GM18498 (cell line): Measurements from ENCODE around the gene RPUSD1.
"Not testable (repeated sequence)": the region's sequence is repeated elsewhere in the genome, so short reads cannot be mapped to it uniquely, and the experiment has no call there.

ENCODE experiments used
- ATAC-seq: cut with Tn5 transposase; IDR thresholded peaks from one replicate; pipeline ENCODE4 v1.9.1; 2021; ENCODE audit warnings: mild to moderate bottlenecking, moderate library complexity; ENCODE audit not compliant: unreplicated experiment

The RPUSD1 gene, protein sequence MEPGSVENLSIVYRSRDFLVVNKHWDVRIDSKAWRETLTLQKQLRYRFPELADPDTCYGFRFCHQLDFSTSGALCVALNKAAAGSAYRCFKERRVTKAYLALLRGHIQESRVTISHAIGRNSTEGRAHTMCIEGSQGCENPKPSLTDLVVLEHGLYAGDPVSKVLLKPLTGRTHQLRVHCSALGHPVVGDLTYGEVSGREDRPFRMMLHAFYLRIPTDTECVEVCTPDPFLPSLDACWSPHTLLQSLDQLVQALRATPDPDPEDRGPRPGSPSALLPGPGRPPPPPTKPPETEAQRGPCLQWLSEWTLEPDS

DNA sequence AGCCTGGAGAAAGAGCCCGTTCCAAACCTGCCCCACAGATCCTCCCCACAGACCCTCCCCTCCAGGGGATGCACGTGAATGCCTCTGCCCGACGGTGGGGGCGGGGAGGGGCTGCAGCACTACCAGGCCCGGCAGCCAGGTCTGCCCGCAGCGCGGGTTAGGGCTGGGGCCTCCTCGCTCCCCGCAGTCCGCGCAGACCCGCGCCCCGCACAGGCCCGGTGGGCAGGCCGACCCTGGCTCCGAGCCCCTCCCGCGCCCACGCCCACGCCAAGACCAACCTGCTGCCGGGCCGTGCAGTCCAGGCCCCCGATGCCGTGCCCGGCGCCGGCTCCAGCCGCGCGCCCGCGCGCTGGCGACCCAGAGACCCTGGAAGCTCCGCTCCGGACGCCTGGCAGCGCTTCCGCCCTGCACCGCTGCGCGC, at the start of gene RPUSD1:
Gene RPUSD1, minus strand, starts transcription at position 404 of the 421 bp plus-strand sequence. CDS start 644 bp downstream, outside the sequence.
- no peak for ATAC-seq

DNA sequence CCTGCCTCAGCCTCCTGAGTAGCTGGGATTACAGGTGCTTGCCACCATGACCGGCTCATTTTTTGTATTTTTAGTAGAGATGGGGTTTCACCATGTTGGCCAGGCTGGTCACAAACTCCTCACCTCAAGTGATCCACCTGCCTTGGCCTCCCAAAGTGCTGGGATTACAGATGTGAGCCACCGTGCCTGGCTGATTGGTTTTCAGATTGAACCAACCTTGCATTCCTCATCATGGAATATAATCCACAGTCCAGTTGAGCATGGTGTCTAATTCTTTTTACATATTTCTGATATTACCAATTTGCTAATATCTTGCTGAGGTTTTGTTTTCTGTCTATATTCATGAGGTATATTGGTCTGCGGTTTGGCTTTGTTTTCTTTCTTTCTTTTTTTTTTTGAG, 48.6 kb upstream of the RPUSD1 start:
- not testable (repeated sequence) for ATAC-seq

DNA sequence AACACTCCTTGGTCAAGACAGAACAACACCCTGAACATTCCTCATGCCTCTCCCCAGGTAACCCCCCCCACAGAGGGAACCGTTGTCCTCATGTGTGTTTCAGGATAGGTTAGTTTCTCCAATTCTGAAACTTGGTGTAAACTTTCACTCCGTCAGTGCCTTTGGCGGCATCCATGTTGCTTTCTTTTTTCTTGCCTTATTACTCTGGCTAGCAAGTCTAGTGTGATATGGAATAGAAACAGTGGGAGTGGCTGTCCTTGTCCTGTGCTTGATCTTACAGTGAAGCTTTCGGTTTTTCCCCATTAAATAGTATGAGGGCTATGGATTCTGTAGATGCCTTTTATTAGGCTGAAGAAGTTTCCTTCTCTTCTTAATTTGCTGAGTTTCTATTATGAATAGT, 48.0 kb upstream of the RPUSD1 start:
- ATAC-seq: no peak

DNA sequence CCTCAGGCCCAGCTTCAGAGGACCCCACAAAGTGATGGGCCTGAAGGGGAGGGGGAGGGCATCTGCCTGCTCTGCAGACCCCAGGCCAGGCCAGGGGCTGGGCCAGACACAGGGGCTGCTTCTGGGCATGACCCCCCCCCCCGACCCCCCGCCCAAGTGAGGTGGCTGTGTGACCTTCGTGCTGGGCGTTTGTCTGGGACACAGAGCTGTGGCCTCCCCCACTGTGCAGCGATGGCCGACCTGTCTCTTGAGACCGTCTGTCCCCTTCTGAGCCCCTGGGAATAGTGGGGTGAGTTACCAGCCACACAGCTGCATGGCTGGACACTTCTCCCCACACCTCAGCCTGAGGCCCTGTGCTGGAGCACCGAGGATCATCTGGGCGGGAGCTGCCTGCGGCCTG, 47.2 kb upstream of the RPUSD1 start:
- ATAC-seq: no peak

DNA sequence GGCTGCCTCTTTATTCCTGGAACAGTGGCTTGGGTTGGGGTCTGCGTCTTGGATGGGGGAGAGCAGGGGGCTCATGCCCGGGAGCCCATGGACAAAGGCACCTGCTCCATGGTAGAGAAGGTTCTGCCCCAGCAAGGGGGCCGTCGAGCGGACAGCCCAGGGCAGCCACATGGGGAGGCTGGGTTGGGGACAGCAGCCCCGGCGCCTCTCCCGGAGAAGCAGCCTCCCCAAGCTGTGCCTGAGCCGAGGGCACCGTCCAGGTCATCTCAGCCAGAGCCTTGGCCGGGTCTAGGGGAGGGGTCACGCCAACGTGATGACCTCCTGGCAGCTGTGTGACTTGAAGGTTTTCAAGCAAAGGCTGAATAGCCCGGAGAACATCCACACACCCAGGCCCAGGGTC, 45.2 kb upstream of the RPUSD1 start:
- ATAC-seq: no peak

DNA sequence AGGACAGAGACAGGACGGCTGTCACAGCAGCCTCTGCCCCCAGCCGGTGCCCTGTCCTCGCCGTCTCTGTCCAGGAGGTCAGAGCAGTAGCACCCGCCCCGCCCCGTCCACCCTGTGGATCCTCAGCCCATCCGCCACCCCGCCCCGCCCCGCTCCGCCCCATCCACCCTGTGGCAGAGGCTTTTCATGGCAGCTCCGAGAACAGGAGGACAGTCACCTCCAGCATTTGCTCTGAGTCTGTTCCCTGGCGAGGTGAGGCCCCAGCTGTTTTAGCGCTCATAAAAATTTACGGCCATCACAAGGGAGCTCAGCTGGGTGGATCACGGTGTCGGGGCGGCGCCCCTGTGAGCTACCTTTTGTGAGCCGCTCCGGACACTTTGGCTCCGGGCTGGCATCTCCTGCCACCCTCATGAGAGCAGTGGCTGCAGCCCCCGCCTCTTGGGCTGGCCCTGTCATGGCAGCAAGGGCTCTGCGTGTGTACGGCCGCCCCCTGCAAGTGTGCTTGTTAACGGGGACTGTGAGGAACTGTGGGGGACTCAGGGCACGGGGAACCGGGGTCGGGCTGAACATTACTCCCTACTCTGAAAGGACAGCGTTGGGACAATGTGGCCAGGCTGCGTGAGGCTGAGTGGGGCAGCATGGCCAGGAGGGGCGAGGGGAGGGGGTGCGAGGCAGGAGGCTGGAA, 44.6 kb upstream of the RPUSD1 start:
- no peak for ATAC-seq

DNA sequence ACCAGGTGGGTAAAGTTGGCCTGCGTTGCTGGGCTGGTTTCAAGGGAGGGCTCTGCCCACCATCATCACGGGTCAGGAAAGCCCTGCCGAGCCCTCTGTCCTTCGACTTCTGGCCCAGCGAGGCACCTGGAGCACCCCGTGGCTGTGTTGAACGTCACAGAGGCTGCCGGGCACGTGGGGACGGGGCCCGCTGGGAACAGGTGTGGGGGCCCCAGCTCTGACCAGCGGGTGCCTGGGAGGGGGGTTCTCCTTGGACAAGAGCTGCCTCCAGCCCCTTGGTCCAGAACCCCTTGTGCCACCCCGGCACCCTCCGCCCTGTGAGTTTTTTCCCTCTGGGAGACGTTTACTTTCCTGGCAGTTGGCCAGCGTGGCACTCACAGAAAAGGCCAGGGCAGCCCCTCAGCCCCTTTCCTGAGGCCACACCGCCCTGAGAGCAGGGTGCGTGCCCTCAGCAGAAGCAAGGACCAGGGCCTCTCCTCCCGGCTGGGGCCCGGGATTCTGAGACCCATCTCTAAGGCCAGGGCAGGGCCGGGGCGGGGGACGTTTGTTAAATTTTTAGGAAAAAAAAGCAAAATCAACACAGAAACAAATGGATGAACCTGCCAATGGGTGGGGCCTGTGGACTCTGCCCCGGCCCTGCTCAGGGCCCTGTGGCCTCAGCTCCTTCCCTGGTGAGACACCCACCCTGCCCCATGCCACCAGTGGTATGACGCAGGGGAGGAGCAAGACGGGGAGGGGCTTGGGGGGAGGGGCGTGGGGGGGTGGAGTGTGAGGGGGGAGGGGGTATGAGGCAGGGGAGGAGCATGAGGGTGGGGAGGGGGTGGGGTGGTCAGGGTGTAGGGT, 43.6 kb upstream of the RPUSD1 start:
- no peak for ATAC-seq

DNA sequence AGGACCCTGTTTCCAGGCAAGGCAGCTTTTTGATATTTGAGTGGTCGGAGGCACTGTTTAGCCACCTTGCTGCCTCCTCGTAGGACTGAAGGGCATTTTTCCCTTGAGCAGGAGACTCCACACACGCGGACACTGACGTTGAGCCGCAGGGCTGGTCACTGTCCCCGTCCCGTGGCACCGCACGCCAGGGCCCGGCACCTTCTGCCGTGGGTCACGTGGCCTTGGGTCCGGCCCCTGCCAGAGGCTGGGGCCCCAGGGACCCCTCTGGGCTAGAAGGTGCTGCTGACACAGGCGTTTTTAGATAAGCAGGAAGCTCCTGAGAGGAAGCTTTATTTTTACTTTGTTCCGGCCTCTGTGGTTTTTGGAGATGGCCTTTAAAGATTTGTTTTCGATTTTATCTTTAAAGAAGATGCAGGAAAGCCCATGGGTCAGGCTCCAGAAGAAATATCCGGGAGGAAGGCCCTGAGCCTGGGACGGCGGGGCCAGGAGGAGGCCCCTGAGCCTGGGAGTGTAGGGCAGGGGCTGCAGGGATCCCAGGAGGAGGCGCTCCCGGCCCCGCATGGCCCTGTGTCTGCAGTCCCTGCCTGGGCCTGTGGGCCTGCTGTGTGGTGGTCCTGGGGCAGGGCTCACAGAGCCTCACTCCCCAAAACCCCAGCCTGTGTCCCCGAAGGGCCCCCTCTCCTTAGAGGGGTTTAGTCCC, 42.8 kb upstream of the RPUSD1 start:
- no peak for ATAC-seq

DNA sequence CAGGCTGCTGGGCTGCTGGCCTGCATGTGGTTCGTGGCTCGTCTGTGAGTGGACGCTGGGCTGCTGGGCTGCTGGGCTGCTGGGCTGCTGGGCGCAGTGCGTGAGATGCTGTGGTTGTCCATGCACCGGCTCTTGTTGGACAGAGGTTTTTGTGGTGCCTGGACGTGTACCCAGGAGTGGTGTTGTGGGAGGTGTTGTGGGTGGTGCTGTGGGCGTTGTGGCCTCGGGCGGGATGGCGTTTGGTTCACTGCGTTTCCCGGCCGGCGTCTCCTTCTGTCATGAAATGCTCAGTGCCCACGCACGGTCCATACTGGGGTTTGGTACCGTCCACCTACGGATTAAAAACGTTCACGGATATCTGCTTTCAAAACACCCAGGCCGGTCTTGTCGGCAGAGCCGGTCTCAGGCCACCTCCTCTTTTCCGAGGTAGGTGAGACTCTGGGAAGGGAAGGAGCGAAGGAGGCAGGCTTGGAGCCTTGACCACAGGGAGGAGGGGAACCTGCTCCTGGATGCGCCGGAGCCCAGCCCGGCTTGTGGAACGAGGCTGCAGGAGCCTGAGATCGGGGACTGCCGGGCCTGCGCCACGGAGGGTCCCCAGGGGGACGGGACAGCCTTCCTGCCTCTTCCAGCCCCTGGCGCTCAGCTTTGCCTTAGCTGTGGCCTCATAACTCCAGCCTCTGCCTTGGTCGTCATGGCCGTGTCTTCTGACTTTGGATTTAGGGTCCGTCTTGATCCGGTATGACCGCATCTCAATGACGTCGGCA, 42.1 kb upstream of the RPUSD1 start:
- no peak for ATAC-seq

DNA sequence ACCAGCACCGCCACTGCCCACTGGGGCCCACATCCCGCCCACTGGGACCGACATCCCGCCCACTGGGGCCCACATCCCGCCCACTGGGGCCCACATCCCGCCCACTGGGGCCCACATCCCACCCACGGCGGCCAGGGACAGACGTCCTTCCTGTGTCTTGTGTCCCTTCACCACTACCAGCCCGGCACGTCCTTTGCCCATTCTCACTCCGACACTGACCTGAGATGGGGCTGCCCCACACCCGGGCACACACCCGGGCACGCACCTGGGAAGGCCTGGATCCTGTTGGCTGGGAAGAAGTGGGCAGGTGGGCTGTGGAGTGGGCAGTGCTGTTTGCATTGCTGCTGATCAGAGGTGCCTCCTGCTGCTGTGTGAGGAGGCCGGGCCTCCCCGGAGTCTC, 40.7 kb upstream of the RPUSD1 start:
- no peak for ATAC-seq

DNA sequence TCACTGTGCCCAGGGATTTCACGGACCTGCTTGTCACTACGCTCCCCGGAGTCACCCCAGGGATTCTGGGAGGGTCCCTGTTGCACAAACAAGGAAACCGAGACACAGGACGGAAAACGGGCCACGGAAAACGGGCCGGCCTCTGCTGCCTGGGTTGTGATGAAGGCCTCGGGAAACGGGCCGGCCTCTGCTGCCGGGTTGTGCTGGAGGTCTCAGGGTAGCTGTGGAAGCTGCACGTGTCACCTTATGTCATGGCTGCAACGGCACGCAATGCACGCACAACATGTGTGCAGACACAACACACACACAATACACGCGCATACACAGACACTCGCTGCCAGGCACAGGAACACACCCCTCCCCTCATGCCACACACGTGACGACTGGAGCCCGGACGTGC, 39.3 kb upstream of the RPUSD1 start:
- no peak for ATAC-seq

DNA sequence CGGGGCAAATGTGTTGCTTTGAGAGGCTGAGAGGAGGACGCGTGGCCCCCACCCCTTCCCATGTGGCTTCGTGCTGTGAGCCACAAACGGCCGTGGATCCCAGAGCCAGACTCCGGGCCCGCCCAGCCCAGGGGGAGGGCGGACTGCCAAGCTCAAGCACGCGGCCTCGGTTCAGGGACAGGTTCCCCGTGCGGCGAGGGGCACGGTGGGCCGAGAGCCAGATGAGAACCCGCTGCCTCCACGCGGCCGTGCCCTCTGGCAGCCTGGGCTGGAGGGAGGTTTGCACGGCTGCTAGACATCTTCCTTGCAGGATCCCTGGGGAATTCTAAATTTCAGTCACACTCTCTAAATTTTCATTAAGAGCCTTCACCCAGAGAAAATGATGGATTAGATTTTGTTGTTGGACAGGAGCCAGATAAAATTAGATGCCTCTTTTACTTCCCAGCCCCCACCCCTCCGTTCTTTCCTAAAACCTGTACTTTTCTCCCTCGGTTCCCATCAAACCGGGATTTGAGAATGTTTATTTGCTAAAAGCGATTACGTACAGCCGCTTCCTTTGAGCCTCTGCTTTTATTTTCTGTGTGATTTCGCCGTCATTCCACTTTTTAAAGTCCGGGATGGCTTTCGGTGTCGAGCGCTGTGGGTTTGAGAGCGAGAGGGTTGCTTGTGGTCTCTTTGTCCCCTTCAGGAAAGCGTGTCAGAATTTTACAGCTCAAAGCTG, 37.3 kb upstream of the RPUSD1 start:
- ATAC-seq: no peak

DNA sequence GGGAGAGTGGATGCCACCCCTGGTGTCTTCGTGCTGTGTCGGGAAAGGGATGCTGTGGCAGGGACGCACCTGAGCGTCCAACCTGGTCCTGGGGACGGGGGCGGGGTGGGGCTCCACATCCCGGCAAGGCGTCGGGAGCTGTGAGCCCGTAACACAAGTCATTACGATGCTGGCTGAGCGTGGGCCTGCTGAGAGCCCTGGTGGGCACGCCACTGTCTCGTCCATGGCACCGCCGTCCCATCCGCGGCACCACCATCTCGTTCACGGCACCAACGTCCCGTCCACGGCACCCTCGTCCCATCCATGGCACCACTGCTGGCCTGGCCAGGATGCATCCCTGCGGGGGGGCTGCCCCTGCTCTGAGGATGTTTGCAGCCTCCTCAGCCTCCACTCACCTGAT, 36.4 kb upstream of the RPUSD1 start:
- ATAC-seq: no peak

DNA sequence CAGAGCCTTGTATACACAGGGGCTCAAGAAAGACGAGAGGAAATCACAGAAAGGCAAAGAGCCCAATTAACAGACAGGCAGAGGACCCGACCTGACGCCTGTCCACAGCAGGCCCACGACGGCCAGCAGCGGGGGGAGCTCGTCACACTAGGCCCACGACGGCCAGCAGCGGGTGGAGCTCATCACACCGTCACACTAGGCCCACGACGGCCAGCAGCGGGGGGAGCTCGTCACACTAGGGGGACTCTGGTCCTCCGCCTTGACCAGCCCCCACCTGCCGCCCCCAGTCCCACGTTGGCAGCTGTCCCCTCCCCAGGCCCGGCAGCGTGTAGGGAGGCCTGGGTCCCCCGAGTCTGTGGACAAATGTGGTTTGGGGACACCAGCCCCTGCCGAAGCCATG, 36.0 kb upstream of the RPUSD1 start:
- no peak for ATAC-seq

DNA sequence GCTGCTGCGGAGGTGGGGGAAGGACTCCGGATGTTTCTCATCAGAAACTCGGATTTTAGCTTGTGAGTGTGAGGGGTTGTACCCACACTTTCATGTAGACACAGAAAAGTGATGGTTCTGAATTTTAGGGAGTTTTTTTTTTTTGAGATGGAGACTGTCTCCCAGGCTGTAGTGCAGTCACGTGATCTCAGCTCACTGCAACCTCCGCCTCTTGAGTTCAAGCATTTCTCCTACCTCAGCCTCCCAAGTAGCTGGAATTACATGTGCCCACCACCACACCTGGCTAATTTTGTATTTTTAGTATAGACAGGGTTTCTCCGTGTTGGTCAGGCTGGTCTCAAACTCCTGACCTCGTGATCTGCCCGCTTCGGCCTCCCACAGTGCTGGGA, 34.7 kb upstream of the RPUSD1 start:
- ATAC-seq: no peak

DNA sequence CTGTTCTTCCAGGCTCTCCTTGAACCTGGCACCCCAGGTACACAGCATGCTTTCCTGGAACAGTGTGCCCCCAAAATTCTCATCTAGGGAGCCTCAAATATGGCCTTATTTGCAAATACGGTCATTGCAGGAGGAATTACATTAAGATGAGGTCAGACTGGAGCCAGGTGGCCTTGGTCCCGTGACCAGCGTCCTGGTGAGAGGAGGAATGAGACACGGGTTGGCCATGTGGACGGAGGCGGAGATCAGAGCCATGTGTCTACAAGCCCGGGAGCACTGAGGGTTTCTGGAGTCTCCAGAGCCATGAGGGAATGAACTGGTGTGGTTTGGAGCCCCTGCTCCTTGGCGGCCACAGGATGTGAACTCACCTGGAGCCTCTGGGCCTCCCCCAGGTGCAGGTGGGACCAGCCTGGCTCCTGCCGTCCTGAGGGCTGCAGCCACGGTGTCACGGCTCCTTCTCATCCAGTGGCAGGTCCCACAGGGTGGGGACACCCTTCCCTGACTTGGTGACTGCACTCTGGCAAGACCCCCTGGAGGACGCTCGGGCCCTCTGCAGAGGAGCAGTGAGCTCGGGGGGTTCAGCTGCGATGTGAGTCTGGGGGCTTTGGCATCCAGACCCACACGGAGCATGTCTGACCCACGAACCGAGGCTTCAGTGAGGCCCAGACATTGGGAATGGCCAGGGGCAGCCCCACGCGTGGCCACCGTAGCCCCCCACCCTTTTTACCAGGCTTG, 34.2 kb upstream of the RPUSD1 start:
- ATAC-seq: no peak

DNA sequence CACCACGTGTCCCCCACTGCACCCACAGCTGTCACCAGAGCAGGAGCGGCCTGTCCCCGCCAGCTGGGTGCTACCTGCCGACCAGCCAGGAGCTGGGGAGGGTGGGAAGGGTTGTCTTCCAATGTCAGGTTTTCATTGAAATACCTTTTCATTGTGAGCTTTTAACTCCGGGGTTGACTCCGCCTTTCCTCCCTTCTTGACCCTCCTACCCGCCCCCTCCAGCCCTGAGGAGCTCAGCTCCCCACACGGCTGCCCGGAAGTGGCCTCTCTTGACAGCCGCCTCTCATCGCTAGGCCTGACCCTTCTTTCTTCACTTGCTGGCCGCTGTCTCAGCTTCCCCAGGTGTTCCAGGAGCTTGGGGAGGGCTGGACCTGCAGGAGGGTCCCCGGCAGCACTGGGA, 33.6 kb upstream of the RPUSD1 start:
- ATAC-seq: no peak

DNA sequence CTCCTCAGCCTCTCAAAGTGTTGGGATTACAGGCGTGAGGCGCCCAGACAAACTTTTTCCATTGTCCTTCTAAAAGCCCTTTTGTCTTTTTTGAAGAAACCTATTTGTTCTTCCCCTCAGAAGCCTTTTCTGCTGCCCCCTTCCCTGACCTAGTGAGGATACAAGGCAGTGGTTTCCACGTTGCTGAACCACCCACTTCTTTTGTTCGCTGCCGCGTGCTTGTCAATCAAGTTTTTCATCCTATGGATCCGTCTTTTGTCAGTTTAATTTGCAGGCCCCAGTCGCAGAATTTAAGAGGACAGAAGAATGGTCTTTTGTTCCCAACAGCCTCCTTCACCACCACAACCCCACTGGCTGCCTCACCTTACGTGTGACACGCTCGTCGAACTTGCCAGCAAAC, 32.6 kb upstream of the RPUSD1 start:
- ATAC-seq: no peak

DNA sequence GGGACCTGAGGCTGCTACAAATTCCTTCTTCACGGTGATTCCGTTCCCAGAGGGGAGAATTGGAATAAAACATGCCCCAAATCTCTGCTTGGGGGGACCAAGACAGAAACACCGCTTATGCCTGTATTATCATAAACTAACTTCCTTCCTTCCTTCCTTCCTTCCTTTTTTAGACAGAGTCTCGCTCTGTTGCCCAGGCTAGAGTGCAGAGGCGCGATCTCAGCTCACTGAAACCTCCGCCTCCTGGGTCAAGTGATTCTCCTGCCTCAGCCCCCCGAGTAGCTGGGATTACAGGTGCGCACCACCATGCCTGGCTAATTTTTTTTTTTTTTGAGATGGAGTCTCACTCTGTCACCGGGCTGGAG, 31.8 kb upstream of the RPUSD1 start:
- ATAC-seq: not testable (repeated sequence)
